Ectodermal cell (in vitro differentiated cells): ENCODE data around the gene PRR36.

Source experiments
- H3K27ac ChIP-seq: 2 replicates; pipeline ENCODE4 v1.7.0; 2013; ENCODE audit warnings: mild to moderate bottlenecking, low read depth, low read length; ENCODE audit not compliant: insufficient read depth, poor library complexity, severe bottlenecking
- H3K27me3 ChIP-seq: 2 replicates; pipeline ENCODE4 v1.7.0; 2013; ENCODE audit warnings: mild to moderate bottlenecking, low read length; ENCODE audit not compliant: insufficient read depth, control insufficient read depth, poor library complexity, severe bottlenecking
- H3K36me3 ChIP-seq: one replicate; pipeline ENCODE4 v1.7.0; 2013; ENCODE audit warnings: low read length; ENCODE audit not compliant: control insufficient read depth, insufficient read depth
- H3K4me1 ChIP-seq: one replicate; pipeline ENCODE4 v1.7.0; 2013; ENCODE audit warnings: low read length; ENCODE audit not compliant: control insufficient read depth, insufficient read depth
- H3K4me3 ChIP-seq: 2 replicates; pipeline ENCODE4 v1.7.0; 2013; ENCODE audit warnings: low read depth, low read length, control low read depth; ENCODE audit not compliant: insufficient read depth
- H3K9me3 ChIP-seq: 2 replicates; pipeline ENCODE4 v1.7.0; 2013; ENCODE audit warnings: mild to moderate bottlenecking, low read length, moderate library complexity; ENCODE audit not compliant: control insufficient read depth
- WGBS, 2 experiments: methylation state at CpG; one replicate each; pipeline ENCODE4 v1.1.7; 2013; ENCODE audit warnings: missing lambda C conversion rate in 2 of 2; 5-methylcytosine and 5-hydroxymethylcytosine counted together

The PRR36 gene

DNA sequence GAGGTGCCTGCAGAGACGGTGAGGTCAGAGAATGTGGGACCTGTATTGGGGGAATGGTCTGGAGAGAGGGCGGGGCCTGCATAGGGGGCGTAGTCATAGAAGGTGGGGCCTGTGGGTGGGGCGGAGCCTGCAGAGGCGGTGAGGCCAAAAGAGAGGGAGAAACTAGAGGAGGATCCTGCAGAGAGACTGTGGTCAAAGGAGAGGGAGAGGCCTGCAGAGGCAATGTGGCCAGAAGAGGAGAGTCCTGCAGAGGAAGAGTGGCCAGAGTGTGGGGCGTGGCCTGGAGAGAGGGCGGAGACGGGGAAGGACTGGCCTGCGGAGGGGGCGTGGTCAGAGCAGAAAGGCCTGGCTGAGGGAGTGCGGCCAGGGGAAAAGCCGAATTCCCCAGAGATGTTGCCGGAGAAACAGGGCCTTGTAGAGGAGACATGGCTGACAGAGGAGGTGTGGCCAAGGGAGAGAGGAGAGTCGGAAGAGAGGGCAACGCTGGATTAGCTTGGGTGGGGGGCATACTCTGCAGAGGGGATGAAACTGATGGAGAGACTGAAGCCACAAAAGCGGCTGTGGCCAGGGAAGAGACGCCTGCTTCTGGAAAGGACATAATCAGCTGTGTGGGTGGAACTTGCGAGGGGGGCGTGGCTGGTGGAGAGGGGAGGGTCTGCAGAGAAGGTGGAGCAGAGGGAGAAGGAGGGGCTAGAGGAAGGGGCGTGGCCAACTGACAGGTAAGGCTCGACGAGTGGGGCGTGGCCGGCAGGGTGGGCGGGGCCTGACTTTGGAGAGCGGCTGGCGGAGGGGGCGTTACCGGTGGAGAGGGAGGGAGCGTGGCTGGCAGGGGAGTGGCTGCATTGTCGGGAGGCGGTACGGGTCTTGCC is 2.5 kb downstream of the PRR36 start:
- peak overlapping the region; percentile 99 for H3K27ac ChIP-seq
- 8 to 9% methylated on average over 33 of the region's 33 CpGs for WGBS, 2 experiments
- H3K4me3 ChIP-seq: no peak overlapping the region
- peaks cover 18% of the 10 kb centered on the region for H3K27me3 ChIP-seq
- H3K9me3 ChIP-seq: no peaks in the 10 kb centered on the region
- H3K4me1 ChIP-seq: peaks cover 11% of the 10 kb centered on the region
- no peaks in the 10 kb centered on the region for H3K36me3 ChIP-seq

DNA sequence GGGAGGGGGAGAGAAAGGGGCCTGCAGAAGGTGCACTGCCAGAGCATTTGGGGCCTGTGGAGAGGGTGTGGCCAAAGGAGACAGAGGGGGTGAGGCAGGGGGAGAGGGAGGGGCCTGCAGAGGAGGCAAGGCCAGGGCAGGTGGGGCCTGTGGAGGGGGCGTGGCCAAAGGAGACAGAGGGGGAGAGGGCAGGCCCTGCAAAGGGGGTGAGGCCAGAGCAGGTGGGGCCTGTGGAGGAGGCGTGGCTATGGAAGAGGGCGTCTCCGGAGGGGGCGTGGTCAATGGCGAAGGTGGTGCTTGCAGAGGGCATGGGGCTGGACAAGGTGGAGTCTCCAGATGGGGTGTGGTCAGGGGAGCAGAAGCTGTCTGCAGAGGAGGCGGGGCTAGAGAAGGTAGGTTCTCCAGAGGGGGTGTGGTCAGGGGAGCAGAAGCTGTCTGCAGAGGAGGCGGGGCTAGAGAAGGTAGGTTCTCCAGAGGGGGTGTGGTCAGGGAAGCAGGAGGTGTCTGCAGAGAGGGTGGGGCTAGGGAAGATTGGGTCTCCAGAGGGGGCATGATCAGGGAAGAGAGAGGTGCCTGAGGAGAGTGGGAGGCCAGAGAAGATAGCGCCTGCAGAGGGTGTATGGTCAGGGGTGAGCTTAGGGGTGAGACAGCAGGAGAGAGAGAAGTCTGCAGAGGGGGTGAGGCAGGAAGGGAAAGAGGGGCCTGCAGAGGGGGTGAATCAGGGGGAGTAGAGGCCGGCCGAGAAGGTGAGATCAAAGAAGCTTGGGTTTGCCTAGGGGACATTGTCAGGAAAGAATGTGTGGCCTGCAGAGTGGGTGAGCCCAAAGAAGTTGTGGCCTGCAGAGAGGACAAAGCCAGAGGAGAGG is 3.4 kb downstream of the PRR36 start:
- H3K36me3 ChIP-seq: no peaks in the 10 kb centered on the region
- peaks cover 22% of the 10 kb centered on the region for H3K27me3 ChIP-seq
- WGBS, 2 experiments: 57 to 62% methylated on average over 11 of the region's 11 CpGs
- H3K27ac ChIP-seq: peak overlapping the region; percentile 99
- no peak overlapping the region for H3K4me3 ChIP-seq
- no peaks in the 10 kb centered on the region for H3K9me3 ChIP-seq
- peaks cover 11% of the 10 kb centered on the region for H3K4me1 ChIP-seq

DNA sequence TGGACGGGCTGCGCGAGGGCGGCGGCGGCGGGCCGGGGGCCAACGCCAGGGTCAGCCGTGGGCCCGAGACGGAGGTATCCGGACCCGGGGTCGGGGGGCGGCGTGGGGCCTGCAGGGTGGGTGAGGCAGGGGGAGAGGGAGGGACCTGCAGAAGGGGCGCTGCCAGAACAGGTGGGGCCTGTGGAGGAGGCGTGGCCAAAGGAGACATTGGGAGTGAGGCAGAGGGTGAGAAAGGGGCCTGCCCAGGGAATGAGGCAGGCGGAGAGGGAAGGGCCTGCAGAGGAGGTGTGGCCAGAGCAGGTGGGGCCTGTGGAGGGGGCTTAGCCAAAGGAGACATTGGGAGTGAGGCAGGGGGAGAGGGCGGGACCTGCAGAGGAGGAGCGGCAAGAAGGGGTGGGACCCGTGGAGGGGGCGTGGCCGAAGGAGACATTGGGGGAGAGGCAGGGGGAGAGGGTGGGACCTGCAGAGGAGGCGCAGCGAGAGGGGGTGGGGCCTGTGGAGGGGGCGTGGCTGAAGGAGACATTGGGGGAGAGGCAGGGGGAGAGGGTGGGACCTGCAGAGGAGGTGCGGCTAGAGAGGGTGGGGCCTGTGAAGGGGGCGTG is 4.2 kb downstream of the PRR36 start:
- H3K27ac ChIP-seq: no peak overlapping the region
- WGBS, 2 experiments: 67 to 71% methylated on average over 30 of the region's 30 CpGs
- H3K4me1 ChIP-seq: peaks cover 11% of the 10 kb centered on the region
- peaks cover 30% of the 10 kb centered on the region for H3K27me3 ChIP-seq
- H3K4me3 ChIP-seq: no peak overlapping the region
- H3K9me3 ChIP-seq: no peaks in the 10 kb centered on the region
- H3K36me3 ChIP-seq: no peaks in the 10 kb centered on the region

DNA sequence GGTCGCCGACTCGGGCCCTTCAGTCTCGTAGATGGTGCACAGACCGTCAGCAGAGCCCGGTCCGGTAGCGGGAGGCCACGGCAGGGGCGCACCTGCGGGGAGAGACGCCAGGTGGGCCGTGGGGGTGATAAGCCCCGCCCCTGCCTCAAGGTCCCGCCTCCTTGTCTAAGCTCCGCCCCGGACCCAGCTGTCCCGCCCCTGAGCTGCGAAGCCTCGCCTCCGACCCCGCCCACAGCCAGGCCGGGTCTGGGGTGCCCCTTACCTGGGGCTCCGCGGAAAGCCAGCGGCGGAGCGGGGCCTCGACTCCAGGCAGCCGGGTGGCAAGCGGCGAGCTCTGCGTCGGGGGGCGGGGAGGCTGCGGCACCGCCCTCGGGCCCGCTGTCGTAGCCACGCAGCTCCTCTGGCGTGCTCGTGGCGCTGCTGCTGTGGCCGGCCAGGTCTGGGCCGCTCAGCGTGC is 4.7 kb downstream of the PRR36 start:
- H3K27me3 ChIP-seq: peaks cover 35% of the 10 kb centered on the region
- H3K9me3 ChIP-seq: no peaks in the 10 kb centered on the region
- H3K36me3 ChIP-seq: no peaks in the 10 kb centered on the region
- 47% methylated on average over 47 of the region's 47 CpGs for WGBS, 2 experiments
- no peak overlapping the region for H3K27ac ChIP-seq
- H3K4me1 ChIP-seq: peaks cover 11% of the 10 kb centered on the region
- H3K4me3 ChIP-seq: no peak overlapping the region

- Histone ChIP-seq H3K36me3 (no peaks in the 10 kb centered on the region), H3K27me3 (peaks cover 40% of the 10 kb centered on the region), H3K27ac (no peak overlapping the region), H3K4me3 (peak overlapping the region; percentile 2), H3K4me1 (peaks cover 12% of the 10 kb centered on the region), H3K9me3 (no peaks in the 10 kb centered on the region)
- WGBS, 2 experiments: 30 to 31% methylated on average over 67 of the region's 67 CpGs
Measured at GRCh38 chr19:7868671-7869452, 5.3 kb downstream of the PRR36 start.

DNA sequence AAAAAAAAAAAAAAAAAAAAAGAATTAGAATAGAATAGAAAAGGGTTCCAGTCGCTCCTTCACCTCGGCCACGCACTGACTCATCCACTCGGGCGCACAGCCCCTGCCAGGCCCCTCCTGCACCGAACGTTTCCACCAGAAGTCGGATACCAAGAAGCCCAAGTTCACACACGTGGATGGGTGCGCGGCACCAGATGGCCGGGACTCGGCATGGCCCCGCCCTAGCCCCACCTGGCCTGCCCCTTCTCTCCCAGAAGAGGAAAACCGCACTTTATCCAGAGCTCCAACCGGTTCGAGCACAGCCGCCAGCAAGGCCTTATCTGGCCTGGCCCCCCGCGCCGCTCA is 5.9 kb downstream of the PRR36 start:
- H3K27ac ChIP-seq: no peak overlapping the region
- no peaks in the 10 kb centered on the region for H3K9me3 ChIP-seq
- H3K4me3 ChIP-seq: no peak overlapping the region
- peaks cover 18% of the 10 kb centered on the region for H3K4me1 ChIP-seq
- H3K36me3 ChIP-seq: no peaks in the 10 kb centered on the region
- peaks cover 40% of the 10 kb centered on the region for H3K27me3 ChIP-seq
- 76 to 77% methylated on average over 21 of the region's 21 CpGs for WGBS, 2 experiments

GRCh38 chr19:7867092-7867844 is 6.9 kb downstream of the PRR36 start:
- WGBS, 2 experiments: 91% methylated on average over 9 of the region's 9 CpGs
- Histone ChIP-seq H3K4me1 (peaks cover 19% of the 10 kb centered on the region), H3K36me3 (no peaks in the 10 kb centered on the region), H3K9me3 (no peaks in the 10 kb centered on the region), H3K27me3 (peaks cover 42% of the 10 kb centered on the region), H3K4me3 (no peak overlapping the region), H3K27ac (no peak overlapping the region)

GRCh38 chr19:7866399-7867091 is 7.6 kb downstream of the PRR36 start:
- Histone ChIP-seq H3K4me3 (no peak overlapping the region), H3K27me3 (peaks cover 49% of the 10 kb centered on the region)
- 85 to 86% methylated on average over 12 of the region's 12 CpGs for WGBS, 2 experiments

More at GRCh38 chr19:7866399-7867091, 7.6 kb downstream of the PRR36 start:
- H3K36me3 ChIP-seq: no peaks in the 10 kb centered on the region
- H3K27ac ChIP-seq: no peak overlapping the region
- peaks cover 22% of the 10 kb centered on the region for H3K4me1 ChIP-seq
- no peaks in the 10 kb centered on the region for H3K9me3 ChIP-seq
